Right lobe of liver (tissue), 4 donors: ENCODE results near the gene BSND.

Experiments
- CTCF ChIP-seq, 4 donors: fragments of 200-600 bp in 3 of 4; fragments of 450-650 bp in 1 of 4; IDR thresholded peaks; one replicate each; pipeline versions ENCODE4 v1.5.1 to v1.8.0; 2016 to 2022; ENCODE audit warnings: antibody characterized with exemption in 4 of 4, mild to moderate bottlenecking in 2 of 4
- POLR2A ChIP-seq: fragments of 450-650 bp; IDR thresholded peaks from one replicate; pipeline ENCODE4 v1.6.1; 2017; ENCODE audit warnings: antibody characterized with exemption, mild to moderate bottlenecking
- donor health status: DM: no; HTN: no; CAD: no.
- donor health status: DM: no; HTN: no; CAD: no.
- donor health status: DM: no; HTN: yes; CAD: no.

- TF ChIP-seq CTCF (IDR thresholded peaks at IDR 0.05) (no peak), POLR2A (no peak)
Measured at GRCh38 chr1:55010194-55010886, 11.6 kb downstream of the BSND start.
